A549 treated with GW870086 at 1 μM for 4 hours (cell line): ENCODE data around the gene MYL12A. TPM values are rescaled to one million over a fixed set of nuclear protein-coding genes. Genes with fewer than 3 reads are reported as not detected.

Source experiments
- total RNA-seq: library from RNA; stranded (reverse); fragments of 200-300 nt; extraction: Qiagen RNA extraction; gene quantifications from 5 replicates; pipeline ENCODE4 v1.2.3, GENCODE V29; 2022; ENCODE audit warnings: low read depth

Gene MYL12A
- total RNA-seq: 278 to 355 TPM (median 335 TPM) in 5 replicates

GRCh38 chr18:3247240-3248061 lies at the start of gene MYL12A:
TSS of gene MYL12A (plus strand) at chr18:3247801. CDS start at chr18:3253248, 5,447 bp downstream.

GRCh38 chr18:3219631-3220335 lies 27.8 kb upstream of the MYL12A start, which contains the start of gene MYOM1:
TSS of gene MYOM1 (minus strand) at chr18:3219968. CDS start at chr18:3215223, 4,745 bp downstream.

GRCh38 chr18:3261373-3262233 lies 14.0 kb downstream of the MYL12A start, which contains the start of gene MYL12B:
TSS of gene MYL12B (plus strand) at chr18:3262133. CDS start at chr18:3272899, 10,766 bp downstream.

Other genes with a start within 250 kb of the MYL12A start
- gene LPIN2, start 234.7 kb upstream of the MYL12A start, total RNA-seq: 15.5 to 19.7 TPM (median 18.6 TPM) in 5 replicates
- 0.08 to 0.26 TPM (median 0.15 TPM) in 5 replicates for gene MYOM1, start 27.8 kb upstream of the MYL12A start, total RNA-seq
- 393 to 421 TPM (median 397 TPM) in 5 replicates for gene MYL12B, start 14.3 kb downstream of the MYL12A start, total RNA-seq
- gene TGIF1, start 202.4 kb downstream of the MYL12A start, total RNA-seq: 94.6 to 149 TPM (median 137 TPM) in 5 replicates